Stimulated activated CD8-positive, alpha-beta memory T cell treated with anti-CD3 and anti-CD28 coated beads, Interleukin-12 subunit alpha, Interleukin-12 subunit beta, amount 100 ng/mL, for 1 hour (primary cell): ENCODE measurements around the gene L3MBTL4.

Experiments
- DNase-seq: peaks from one replicate; pipeline ENCODE4 v3.0.0-alpha.2; 2020; ENCODE audit warnings: low read depth

Gene L3MBTL4

GRCh38 chr18:5983488-5983887 lies 431.2 kb downstream of the L3MBTL4 start:
- DNase-seq, result no peak

- DNase-seq, result no peak
These were observed 432.4 kb downstream of the L3MBTL4 start for GRCh38 chr18:5982332-5982731.

GRCh38 chr18:5980721-5981120 lies 434.0 kb downstream of the L3MBTL4 start:
- no peak for DNase-seq

- no peak for DNase-seq
These were observed 434.7 kb downstream of the L3MBTL4 start for GRCh38 chr18:5979971-5980457.

- DNase-seq, result no peak
These were observed 435.4 kb downstream of the L3MBTL4 start for GRCh38 chr18:5979176-5979888.

GRCh38 chr18:5977022-5977421 lies 437.7 kb downstream of the L3MBTL4 start:
- DNase-seq, result no peak

GRCh38 chr18:5975111-5976002 lies 439.4 kb downstream of the L3MBTL4 start:
- DNase-seq, result no peak

- DNase-seq, result no peak
These were observed 440.0 kb downstream of the L3MBTL4 start for GRCh38 chr18:5974696-5975095.

- DNase-seq, result no peak
These were observed 441.6 kb downstream of the L3MBTL4 start for GRCh38 chr18:5973099-5973498.

- DNase-seq, result no peak
These were observed 442.4 kb downstream of the L3MBTL4 start for GRCh38 chr18:5972298-5972697.

- no peak for DNase-seq
These were observed 444.7 kb downstream of the L3MBTL4 start for GRCh38 chr18:5969989-5970403.

- no peak for DNase-seq
These were observed 445.2 kb downstream of the L3MBTL4 start for GRCh38 chr18:5969355-5969988.

GRCh38 chr18:5967666-5968065 lies 447.0 kb downstream of the L3MBTL4 start:
- no peak for DNase-seq

- no peak for DNase-seq
These were observed 447.7 kb downstream of the L3MBTL4 start for GRCh38 chr18:5967007-5967406.

GRCh38 chr18:5966514-5966913 lies 448.2 kb downstream of the L3MBTL4 start:
- no peak for DNase-seq

GRCh38 chr18:5964996-5965395 lies 449.7 kb downstream of the L3MBTL4 start:
- no peak for DNase-seq

- no peak for DNase-seq
These were observed 450.1 kb downstream of the L3MBTL4 start for GRCh38 chr18:5964596-5964995.

GRCh38 chr18:5964108-5964507 lies 450.6 kb downstream of the L3MBTL4 start:
- DNase-seq, result no peak

- DNase-seq, result no peak
These were observed 451.4 kb downstream of the L3MBTL4 start for GRCh38 chr18:5963267-5963666.

- DNase-seq, result no peak
These were observed 452.3 kb downstream of the L3MBTL4 start for GRCh38 chr18:5962362-5962761.

GRCh38 chr18:5961828-5962150 lies 452.9 kb downstream of the L3MBTL4 start:
- DNase-seq, result no peak

GRCh38 chr18:5961097-5961827 lies 453.4 kb downstream of the L3MBTL4 start:
- no peak for DNase-seq
